Measurements from ENCODE around the gene OPCML.

OPCML gene

DNA sequence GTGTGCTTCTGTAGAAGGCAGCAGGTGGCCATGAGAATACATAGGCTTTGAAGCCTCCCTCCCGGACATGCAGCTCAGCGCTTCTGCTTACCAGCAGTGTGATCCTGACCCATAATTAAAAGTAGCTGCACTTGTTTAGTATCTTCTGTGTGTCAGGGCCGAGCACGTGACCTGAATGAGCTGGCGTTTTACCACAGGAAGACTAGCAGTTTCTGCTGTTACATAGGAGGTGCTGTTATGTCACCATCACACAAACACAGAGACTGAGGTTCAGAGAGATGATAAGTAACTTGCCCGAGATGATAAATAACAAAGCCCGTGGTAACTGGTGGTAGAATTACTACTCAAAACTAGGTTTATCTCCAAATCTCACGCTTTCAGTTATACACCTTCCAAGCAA is 329.5 kb downstream of the OPCML start:
- TF ChIP-seq, protein P1, sequence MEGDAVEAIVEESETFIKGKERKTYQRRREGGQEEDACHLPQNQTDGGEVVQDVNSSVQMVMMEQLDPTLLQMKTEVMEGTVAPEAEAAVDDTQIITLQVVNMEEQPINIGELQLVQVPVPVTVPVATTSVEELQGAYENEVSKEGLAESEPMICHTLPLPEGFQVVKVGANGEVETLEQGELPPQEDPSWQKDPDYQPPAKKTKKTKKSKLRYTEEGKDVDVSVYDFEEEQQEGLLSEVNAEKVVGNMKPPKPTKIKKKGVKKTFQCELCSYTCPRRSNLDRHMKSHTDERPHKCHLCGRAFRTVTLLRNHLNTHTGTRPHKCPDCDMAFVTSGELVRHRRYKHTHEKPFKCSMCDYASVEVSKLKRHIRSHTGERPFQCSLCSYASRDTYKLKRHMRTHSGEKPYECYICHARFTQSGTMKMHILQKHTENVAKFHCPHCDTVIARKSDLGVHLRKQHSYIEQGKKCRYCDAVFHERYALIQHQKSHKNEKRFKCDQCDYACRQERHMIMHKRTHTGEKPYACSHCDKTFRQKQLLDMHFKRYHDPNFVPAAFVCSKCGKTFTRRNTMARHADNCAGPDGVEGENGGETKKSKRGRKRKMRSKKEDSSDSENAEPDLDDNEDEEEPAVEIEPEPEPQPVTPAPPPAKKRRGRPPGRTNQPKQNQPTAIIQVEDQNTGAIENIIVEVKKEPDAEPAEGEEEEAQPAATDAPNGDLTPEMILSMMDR (IDR thresholded peaks at IDR 0.05; ENCODE audit: control extremely low read depth, extremely low read depth, low read depth, missing control alignments) = no peak
- POLR2A ChIA-PET = no interaction called here
- DNase-seq (ENCODE audit: extremely low spot score) = no peak
- CTCF ChIA-PET = interaction anchor here (1.2 kb wide), 1 partner anchor 25 kb away, joined by 4 read pairs; no protein-coding TSS in a partner anchor

DNA sequence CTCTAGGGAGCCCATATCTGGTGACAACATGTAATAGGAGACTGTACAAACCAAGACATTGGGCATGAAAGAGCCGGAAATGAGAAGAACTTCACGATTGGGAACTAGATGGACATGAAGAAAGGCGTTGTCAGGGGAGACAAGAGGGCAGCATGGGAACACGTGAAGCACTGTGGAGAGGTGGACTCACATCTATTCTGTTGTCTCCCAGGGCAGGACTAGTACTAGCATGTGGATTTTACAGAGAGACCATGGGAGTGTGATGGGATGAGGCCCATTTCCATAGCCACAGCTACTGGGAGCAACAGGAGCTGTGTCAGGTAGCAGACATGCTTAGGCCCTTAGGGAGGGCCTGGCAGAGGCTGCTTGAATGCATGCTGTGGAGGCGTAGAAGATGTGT is 333.9 kb downstream of the OPCML start:
- ChIA-PET CTCF (no interaction called here), POLR2A (no interaction called here)
- no peak for DNase-seq (ENCODE audit: extremely low spot score)
- TF ChIP-seq, protein P1 (IDR thresholded peaks at IDR 0.05; ENCODE audit: control extremely low read depth, extremely low read depth, low read depth, missing control alignments) = no peak

DNA sequence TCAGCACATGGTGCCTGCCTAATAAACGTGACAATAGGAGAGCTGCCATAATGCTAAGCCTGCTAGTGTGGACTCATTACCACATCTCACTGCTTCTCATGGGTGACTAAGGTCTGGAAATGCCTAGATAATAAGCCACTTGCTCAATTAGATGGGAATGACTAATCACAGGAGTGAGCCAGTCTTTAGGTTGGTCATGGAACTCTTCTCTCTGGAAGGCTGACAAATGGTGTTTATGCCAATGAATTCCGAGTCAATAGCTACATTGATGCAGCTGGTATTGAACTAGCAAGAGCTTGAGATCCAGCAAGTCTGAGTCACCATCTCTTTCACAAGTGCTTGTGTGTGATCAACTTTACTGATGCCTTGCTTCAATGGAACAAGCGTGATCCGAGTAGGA is 334.9 kb downstream of the OPCML start:
- no peak for DNase-seq (ENCODE audit: extremely low spot score)
- ChIA-PET CTCF (no interaction called here), POLR2A (no interaction called here)
- TF ChIP-seq, protein P1 (IDR thresholded peaks at IDR 0.05; ENCODE audit: control extremely low read depth, extremely low read depth, low read depth, missing control alignments) = no peak

DNA sequence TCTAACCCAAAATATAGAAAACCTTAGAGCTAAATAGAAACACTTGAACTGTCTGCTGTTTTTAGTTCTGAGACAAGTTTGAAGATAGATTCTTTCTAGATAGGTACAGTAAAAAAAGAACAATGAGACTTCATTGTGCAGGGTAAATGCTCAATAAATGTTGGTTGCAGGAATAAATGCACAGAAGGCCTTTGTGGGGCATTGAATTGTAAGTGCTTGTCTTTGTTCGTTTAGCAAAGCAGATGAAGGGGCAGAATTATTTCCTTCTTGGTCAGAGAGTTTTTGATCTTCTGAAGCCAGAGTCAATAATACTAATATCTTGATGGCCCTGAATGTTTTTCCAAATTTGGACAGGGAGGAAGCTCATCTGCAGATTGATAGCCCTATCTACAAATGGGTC is 340.4 kb downstream of the OPCML start:
- DNase-seq (ENCODE audit: extremely low spot score) = no peak
- TF ChIP-seq, protein P1 (IDR thresholded peaks at IDR 0.05; ENCODE audit: control extremely low read depth, extremely low read depth, low read depth, missing control alignments) = no peak
- CTCF ChIA-PET = no interaction called here
- POLR2A ChIA-PET = no interaction called here

DNA sequence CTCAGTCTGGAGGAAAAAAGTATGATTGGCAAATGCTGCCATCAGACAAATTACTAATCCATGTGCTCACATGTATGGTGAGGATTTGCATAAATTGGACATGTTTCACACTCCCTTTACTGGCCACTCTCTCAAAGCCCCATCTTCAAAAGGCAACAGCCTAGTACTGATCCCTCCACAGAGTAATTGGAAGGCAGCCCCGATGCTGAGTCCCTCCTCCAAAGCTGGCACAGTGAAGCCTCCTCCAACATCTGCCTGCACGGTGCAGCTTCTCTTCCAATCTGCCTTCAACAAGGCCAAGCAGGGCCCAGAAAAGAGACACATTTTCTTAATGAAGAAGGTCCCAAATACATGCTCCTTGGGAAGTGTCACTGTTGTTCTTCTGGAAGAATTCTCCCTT is 350.6 kb downstream of the OPCML start:
- ChIA-PET POLR2A (no interaction called here), CTCF (interaction anchor here (1.9 kb wide), 1 partner anchor 17 kb away, joined by 5 read pairs; no protein-coding TSS in a partner anchor)
- DNase-seq (ENCODE audit: extremely low spot score) = no peak
- TF ChIP-seq, protein P1 (IDR thresholded peaks at IDR 0.05; ENCODE audit: control extremely low read depth, extremely low read depth, low read depth, missing control alignments) = no peak

DNA sequence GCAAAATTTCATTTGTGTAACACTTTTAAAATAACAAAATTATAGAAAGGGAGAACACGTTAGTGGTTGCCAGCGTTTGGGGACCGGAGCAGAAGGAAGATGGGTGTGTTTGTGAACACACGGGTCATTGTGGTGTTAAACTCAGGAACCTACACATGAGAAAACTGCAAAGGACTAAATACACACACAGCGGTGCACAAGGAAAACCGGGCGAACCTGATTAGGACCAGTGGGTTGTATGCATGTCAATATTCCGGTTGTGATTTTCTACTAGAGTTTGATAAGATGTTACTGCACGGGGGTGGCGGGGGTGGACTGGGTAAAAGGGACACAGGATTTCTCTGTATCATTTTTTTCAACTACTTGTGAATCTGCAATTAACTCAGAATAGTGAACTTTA is 351.2 kb downstream of the OPCML start:
- CTCF ChIA-PET = interaction anchor here (1.9 kb wide), 1 partner anchor 17 kb away, joined by 5 read pairs; no protein-coding TSS in a partner anchor
- TF ChIP-seq, protein P1 (IDR thresholded peaks at IDR 0.05; ENCODE audit: control extremely low read depth, extremely low read depth, low read depth, missing control alignments) = no peak
- POLR2A ChIA-PET = no interaction called here
- DNase-seq (ENCODE audit: extremely low spot score) = no peak

DNA sequence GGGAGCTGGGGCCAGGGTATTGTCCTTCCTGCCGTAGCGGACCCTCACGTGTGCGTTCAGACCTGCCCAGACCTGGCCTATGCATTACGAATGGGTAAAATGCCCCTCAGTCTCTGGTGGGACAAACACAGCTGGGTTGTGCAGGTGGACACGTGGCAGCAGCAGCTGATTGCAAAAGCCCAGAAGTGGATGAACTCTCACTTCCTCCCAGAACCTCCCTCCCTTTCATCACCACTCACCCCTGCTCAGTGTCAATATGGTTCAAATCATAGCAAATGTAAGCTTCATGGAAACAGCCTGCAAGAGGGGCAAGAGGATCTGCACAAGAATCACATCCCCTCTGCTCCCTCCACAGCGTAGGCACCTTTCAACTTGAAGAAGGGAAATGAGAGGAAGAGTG is 352.1 kb downstream of the OPCML start:
- ChIA-PET POLR2A (no interaction called here), CTCF (interaction anchor here (1.9 kb wide), 1 partner anchor 16 kb away, joined by 5 read pairs; no protein-coding TSS in a partner anchor)
- DNase-seq (ENCODE audit: extremely low spot score) = no peak
- TF ChIP-seq, protein P1 (IDR thresholded peaks at IDR 0.05; ENCODE audit: control extremely low read depth, extremely low read depth, low read depth, missing control alignments) = no peak
